WTC11 (cell line): ENCODE results near the gene RIN3.

Source experiments
- AFF4 ChIP-seq: sonication (generic); formaldehyde crosslinking; IDR thresholded peaks from 2 replicates; pipeline ENCODE4 v1.8.1; 2023; ENCODE audit warnings: mild to moderate bottlenecking, missing genetic modification reagents, borderline replicate concordance
- CTCF ChIP-seq: fragments of 200-600 bp; IDR thresholded peaks from 2 replicates; pipeline ENCODE4 v1.8.0; 2022; ENCODE audit warnings: antibody characterized with exemption
- E2F1 ChIP-seq: sonication (generic); formaldehyde crosslinking; IDR thresholded peaks from 2 replicates; pipeline ENCODE4 v1.8.0; 2022; ENCODE audit warnings: mild to moderate bottlenecking, missing genetic modification reagents
- FOXK1 ChIP-seq: sonication (generic); formaldehyde crosslinking; IDR thresholded peaks from 2 replicates; pipeline ENCODE4 v1.8.0; 2022; ENCODE audit warnings: mild to moderate bottlenecking, moderate library complexity, missing genetic modification reagents
- KAT7 ChIP-seq: sonication (generic); formaldehyde crosslinking; IDR thresholded peaks from 2 replicates; pipeline ENCODE4 v1.8.1; 2023; ENCODE audit warnings: missing genetic modification reagents, mild to moderate bottlenecking, borderline replicate concordance
- NR1H2 ChIP-seq: sonication (generic); formaldehyde crosslinking; IDR thresholded peaks from 2 replicates; pipeline ENCODE4 v1.9.0; 2021; ENCODE audit warnings: mild to moderate bottlenecking, moderate library complexity, missing genetic modification reagents
- ZNF121 ChIP-seq: sonication (generic); formaldehyde crosslinking; IDR thresholded peaks from 2 replicates; pipeline ENCODE4 v1.8.0; 2023; ENCODE audit warnings: missing genetic modification reagents
- ZNF423 ChIP-seq: fragments of 250-450 bp; sonication (Bioruptor Pico); IDR thresholded peaks from 2 replicates; pipeline ENCODE4 v2.1.2; 2022; ENCODE audit warnings: mild to moderate bottlenecking, moderate library complexity
- TF ChIP-seq, protein P1 (sequence below): sonication (generic); formaldehyde crosslinking; IDR thresholded peaks from 2 replicates; pipeline ENCODE4 v1.8.1; 2023; ENCODE audit warnings: mild to moderate bottlenecking, missing genetic modification reagents, moderate library complexity
- TF ChIP-seq, protein P2 (sequence below): sonication (generic); formaldehyde crosslinking; IDR thresholded peaks from 2 replicates; pipeline ENCODE4 v1.8.1; 2022; ENCODE audit warnings: mild to moderate bottlenecking, missing genetic modification reagents, moderate library complexity, borderline replicate concordance
- TF ChIP-seq, protein P3 (sequence below): sonication (generic); formaldehyde crosslinking; IDR thresholded peaks from 2 replicates; pipeline ENCODE4 v1.8.0; 2022; ENCODE audit warnings: mild to moderate bottlenecking, missing genetic modification reagents
- TF ChIP-seq, protein P4 (sequence below): sonication (generic); formaldehyde crosslinking; IDR thresholded peaks from 2 replicates; pipeline ENCODE4 v1.8.1; 2022; ENCODE audit warnings: low read depth, mild to moderate bottlenecking, moderate library complexity, missing genetic modification reagents, borderline replicate concordance
- TF ChIP-seq, protein P5 (sequence below): sonication (generic); formaldehyde crosslinking; conservative IDR thresholded peaks from 2 replicates; pipeline ENCODE4 v1.8.1; 2022; ENCODE audit warnings: mild to moderate bottlenecking, missing genetic modification reagents

GRCh38 chr14:92633724-92634123, 120.1 kb downstream of the RIN3 start:
- TF ChIP-seq CTCF, result no peak
- TF ChIP-seq ZNF423, result no peak
- TF ChIP-seq, protein P1, sequence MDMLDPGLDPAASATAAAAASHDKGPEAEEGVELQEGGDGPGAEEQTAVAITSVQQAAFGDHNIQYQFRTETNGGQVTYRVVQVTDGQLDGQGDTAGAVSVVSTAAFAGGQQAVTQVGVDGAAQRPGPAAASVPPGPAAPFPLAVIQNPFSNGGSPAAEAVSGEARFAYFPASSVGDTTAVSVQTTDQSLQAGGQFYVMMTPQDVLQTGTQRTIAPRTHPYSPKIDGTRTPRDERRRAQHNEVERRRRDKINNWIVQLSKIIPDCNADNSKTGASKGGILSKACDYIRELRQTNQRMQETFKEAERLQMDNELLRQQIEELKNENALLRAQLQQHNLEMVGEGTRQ (CRISPR knock-in tag), result no peak
- TF ChIP-seq ZNF121 (CRISPR knock-in tag), result no peak
- TF ChIP-seq, protein P2, sequence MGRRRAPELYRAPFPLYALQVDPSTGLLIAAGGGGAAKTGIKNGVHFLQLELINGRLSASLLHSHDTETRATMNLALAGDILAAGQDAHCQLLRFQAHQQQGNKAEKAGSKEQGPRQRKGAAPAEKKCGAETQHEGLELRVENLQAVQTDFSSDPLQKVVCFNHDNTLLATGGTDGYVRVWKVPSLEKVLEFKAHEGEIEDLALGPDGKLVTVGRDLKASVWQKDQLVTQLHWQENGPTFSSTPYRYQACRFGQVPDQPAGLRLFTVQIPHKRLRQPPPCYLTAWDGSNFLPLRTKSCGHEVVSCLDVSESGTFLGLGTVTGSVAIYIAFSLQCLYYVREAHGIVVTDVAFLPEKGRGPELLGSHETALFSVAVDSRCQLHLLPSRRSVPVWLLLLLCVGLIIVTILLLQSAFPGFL (CRISPR knock-in tag), result no peak
- no peak for TF ChIP-seq AFF4 (CRISPR knock-in tag)
- TF ChIP-seq, protein P3, sequence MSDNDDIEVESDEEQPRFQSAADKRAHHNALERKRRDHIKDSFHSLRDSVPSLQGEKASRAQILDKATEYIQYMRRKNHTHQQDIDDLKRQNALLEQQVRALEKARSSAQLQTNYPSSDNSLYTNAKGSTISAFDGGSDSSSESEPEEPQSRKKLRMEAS, result no peak
- TF ChIP-seq, protein P4, sequence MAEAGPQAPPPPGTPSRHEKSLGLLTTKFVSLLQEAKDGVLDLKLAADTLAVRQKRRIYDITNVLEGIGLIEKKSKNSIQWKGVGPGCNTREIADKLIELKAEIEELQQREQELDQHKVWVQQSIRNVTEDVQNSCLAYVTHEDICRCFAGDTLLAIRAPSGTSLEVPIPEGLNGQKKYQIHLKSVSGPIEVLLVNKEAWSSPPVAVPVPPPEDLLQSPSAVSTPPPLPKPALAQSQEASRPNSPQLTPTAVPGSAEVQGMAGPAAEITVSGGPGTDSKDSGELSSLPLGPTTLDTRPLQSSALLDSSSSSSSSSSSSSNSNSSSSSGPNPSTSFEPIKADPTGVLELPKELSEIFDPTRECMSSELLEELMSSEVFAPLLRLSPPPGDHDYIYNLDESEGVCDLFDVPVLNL, result no peak
- TF ChIP-seq FOXK1 (CRISPR knock-in tag), result no peak
- TF ChIP-seq KAT7 (CRISPR knock-in tag), result no peak
- TF ChIP-seq, protein P5, sequence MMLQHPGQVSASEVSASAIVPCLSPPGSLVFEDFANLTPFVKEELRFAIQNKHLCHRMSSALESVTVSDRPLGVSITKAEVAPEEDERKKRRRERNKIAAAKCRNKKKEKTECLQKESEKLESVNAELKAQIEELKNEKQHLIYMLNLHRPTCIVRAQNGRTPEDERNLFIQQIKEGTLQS (CRISPR knock-in tag), result no peak
- no peak for TF ChIP-seq E2F1 (CRISPR knock-in tag)
- TF ChIP-seq NR1H2 (CRISPR knock-in tag), result no peak
